GM10266 (cell line): ENCODE results near the gene C6orf47.

ENCODE experiments used
- DNase-seq: peaks from one replicate; pipeline ENCODE4 v3.0.0; 2012; ENCODE audit errors: extremely low spot score
- CTCF ChIP-seq: IDR thresholded peaks from 2 replicates; pipeline ENCODE4 v1.5.1; 2012; ENCODE audit warnings: mild to moderate bottlenecking, low read depth; ENCODE audit not compliant: control insufficient read depth, insufficient read depth; ENCODE audit errors: missing control alignments

The C6orf47 gene

GRCh38 chr6:31639043-31639442, 21.5 kb downstream of the C6orf47 start:
- TF ChIP-seq CTCF: no peak
- DNase-seq: no peak

- no peak for TF ChIP-seq CTCF
- no peak for DNase-seq
Observed at GRCh38 chr6:31636698-31637596, 23.6 kb downstream of the C6orf47 start.

GRCh38 chr6:31634969-31635575, 25.5 kb downstream of the C6orf47 start:
- no peak for TF ChIP-seq CTCF
- no peak for DNase-seq

GRCh38 chr6:31634131-31634530, 26.4 kb downstream of the C6orf47 start:
- no peak for DNase-seq
- TF ChIP-seq CTCF: no peak

GRCh38 chr6:31633447-31633846, 27.1 kb downstream of the C6orf47 start:
- DNase-seq: no peak
- TF ChIP-seq CTCF: no peak

- DNase-seq: no peak
- TF ChIP-seq CTCF: no peak
Observed at GRCh38 chr6:31632279-31632946, 28.2 kb downstream of the C6orf47 start.

- no peak for TF ChIP-seq CTCF
- no peak for DNase-seq
Observed at GRCh38 chr6:31631681-31632278, 28.8 kb downstream of the C6orf47 start.
